ENCODE data around the gene RMDN3. TPM values are rescaled to one million over a fixed set of nuclear protein-coding genes. Genes with fewer than 3 reads are reported as not detected.

RMDN3 gene
- total RNA-seq, 1 donor from 2014 or later: 15.7 TPM

GRCh38 chr15:40773496-40773895 is 18.4 kb upstream of the RMDN3 start:
- DNase-seq (ENCODE audit: low read depth in 2 of 2): no peak

GRCh38 chr15:40772014-40772413 is 17.0 kb upstream of the RMDN3 start:
- no peak for DNase-seq (ENCODE audit: low read depth in 2 of 2)

GRCh38 chr15:40771242-40771641 is 16.2 kb upstream of the RMDN3 start:
- DNase-seq (ENCODE audit: low read depth in 2 of 2): no peak

GRCh38 chr15:40770147-40770721 is 15.2 kb upstream of the RMDN3 start:
- peak in 1 of 2 donors; percentile 55 for DNase-seq (ENCODE audit: low read depth in 2 of 2)

GRCh38 chr15:40769274-40770146 is 14.5 kb upstream of the RMDN3 start, which contains the start of gene C15orf62:
TSS of gene C15orf62 (plus strand) at chr15:40769980. CDS start at chr15:40770496, 516 bp downstream.
- DNase-seq (ENCODE audit: low read depth in 2 of 2): peak in 1 of 2 donors; percentile 84

GRCh38 chr15:40768521-40769273 is 13.6 kb upstream of the RMDN3 start:
- DNase-seq (ENCODE audit: low read depth in 2 of 2): peak in 1 of 2 donors; percentile 32

- no peak for DNase-seq (ENCODE audit: low read depth in 2 of 2)
Observed at GRCh38 chr15:40767838-40768500, 12.9 kb upstream of the RMDN3 start.

- DNase-seq (ENCODE audit: low read depth in 2 of 2): no peak
Observed at GRCh38 chr15:40766906-40767837, 12.1 kb upstream of the RMDN3 start.

- no peak for DNase-seq (ENCODE audit: low read depth in 2 of 2)
Observed at GRCh38 chr15:40766194-40766815, 11.3 kb upstream of the RMDN3 start.

GRCh38 chr15:40764629-40765103 is 9.6 kb upstream of the RMDN3 start:
- DNase-seq (ENCODE audit: low read depth in 2 of 2): no peak

- DNase-seq (ENCODE audit: low read depth in 2 of 2): peak in 1 of 2 donors; percentile 80
Observed at GRCh38 chr15:40763801-40764628, 9.0 kb upstream of the RMDN3 start, which contains the start of gene GCHFR. TSS of gene GCHFR (plus strand) at chr15:40764068. CDS start at chr15:40764181, 113 bp downstream.

- DNase-seq (ENCODE audit: low read depth in 2 of 2): peak; percentile 69 to 79
Observed at GRCh38 chr15:40762919-40763800, 8.1 kb upstream of the RMDN3 start.

- DNase-seq (ENCODE audit: low read depth in 2 of 2): no peak
Observed at GRCh38 chr15:40759961-40760360, 4.9 kb upstream of the RMDN3 start.

- DNase-seq (ENCODE audit: low read depth in 2 of 2): no peak
Observed at GRCh38 chr15:40756938-40757337, 1.9 kb upstream of the RMDN3 start.

GRCh38 chr15:40755812-40756208 is 756 bp upstream of the RMDN3 start:
- DNase-seq (ENCODE audit: low read depth in 2 of 2): no peak

- DNase-seq (ENCODE audit: low read depth in 2 of 2): no peak
Observed at GRCh38 chr15:40754574-40754882, 526 bp downstream of the RMDN3 start.

GRCh38 chr15:40751745-40752144 is 3.3 kb downstream of the RMDN3 start:
- DNase-seq (ENCODE audit: low read depth in 2 of 2): no peak

- no peak for DNase-seq (ENCODE audit: low read depth in 2 of 2)
Observed at GRCh38 chr15:40750885-40751284, 4.2 kb downstream of the RMDN3 start.

All from dermis microvascular lymphatic vessel endothelial cell (primary cell).